Non-pigmented ciliary epithelial cell (primary cell): ENCODE results near the gene ADCY2.

Experiments used
- DNase-seq: peaks from one replicate; pipeline ENCODE4 v3.0.0-alpha.2; 2010; ENCODE audit warnings: low read depth

The ADCY2 gene

DNA sequence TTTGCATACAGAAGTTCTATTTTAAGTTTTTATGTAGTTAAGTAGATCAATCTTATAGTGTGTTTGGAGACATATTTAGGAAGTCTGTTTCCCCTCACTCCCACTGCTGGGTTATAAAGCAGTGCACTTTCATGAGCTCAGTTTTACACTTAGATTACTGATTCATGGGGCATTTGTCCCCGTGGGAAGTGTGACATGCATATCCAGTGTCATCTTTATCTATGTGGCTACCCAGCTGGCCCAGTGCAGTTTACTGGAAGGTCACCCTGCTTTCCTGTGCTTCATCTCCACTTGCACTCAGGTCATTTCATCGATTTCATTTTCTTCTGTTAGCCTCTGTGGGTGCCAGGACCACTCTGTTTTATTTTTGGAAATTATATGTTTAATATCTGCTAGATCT, 49.1 kb downstream of the ADCY2 start:
- no peak for DNase-seq

DNA sequence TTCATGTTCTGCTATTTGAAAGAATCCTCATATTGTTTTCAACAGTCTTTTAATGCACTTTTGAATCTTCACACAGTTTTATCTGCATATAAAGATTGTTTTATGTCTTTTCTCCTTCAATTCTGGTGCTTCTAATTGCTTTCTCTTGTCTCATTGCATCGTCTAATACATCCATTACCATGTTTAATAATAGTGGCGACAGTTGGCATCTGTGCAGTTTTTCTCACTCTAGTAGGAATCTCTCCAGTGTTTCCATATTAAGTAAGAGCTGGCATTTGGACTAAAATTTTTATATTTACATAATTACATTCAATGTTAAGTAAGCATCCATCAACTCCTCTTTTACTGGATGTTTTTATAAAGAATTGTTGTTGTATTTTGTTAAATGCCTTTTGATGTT, 49.9 kb downstream of the ADCY2 start:
- no peak for DNase-seq

- no peak for DNase-seq
These were observed 51.0 kb downstream of the ADCY2 start for GRCh38 chr5:7446913-7447312.

- no peak for DNase-seq
These were observed 58.0 kb downstream of the ADCY2 start for GRCh38 chr5:7453947-7454346.

GRCh38 chr5:7456206-7456605, 60.3 kb downstream of the ADCY2 start:
- no peak for DNase-seq

DNA sequence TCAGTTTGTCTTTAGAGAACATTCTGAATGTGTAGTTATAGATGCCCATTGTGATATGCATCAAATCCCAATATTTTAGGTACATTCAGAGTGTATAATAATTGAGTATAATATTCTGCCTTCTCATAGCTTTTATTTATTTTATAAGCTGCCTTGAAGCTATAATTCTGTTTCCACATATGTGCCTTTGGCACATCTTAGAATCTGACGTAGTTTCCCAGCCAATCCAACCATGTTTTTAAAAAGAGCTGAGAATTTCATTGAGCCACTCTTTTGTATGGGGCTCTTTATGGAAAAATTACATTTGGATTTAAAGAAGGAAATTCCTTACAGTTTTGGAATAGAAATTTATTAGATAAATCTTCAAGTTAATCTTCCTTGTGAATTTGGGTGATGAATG, 65.4 kb downstream of the ADCY2 start:
- DNase-seq: no peak

DNA sequence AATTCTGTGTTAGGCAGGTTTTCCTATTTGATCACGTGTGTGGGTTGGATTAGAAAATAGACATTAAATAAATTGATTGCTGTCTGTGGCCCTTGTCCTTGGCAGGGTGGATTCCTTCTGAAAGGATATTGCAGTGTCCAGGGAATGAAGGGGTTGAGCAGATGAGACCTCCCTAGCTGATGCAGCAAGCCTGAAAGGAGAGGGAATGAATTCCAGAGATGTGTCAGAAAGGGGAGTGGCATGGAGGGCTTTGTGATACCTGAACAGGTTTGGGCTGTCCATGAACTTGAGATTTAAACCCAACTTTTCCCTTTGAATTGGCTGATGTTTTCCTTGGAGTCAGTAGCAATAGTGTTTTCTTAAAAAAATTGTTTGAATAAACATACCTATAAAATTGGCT, 66.8 kb downstream of the ADCY2 start:
- no peak for DNase-seq

- DNase-seq: no peak
These were observed 68.2 kb downstream of the ADCY2 start for GRCh38 chr5:7464182-7464581.

DNA sequence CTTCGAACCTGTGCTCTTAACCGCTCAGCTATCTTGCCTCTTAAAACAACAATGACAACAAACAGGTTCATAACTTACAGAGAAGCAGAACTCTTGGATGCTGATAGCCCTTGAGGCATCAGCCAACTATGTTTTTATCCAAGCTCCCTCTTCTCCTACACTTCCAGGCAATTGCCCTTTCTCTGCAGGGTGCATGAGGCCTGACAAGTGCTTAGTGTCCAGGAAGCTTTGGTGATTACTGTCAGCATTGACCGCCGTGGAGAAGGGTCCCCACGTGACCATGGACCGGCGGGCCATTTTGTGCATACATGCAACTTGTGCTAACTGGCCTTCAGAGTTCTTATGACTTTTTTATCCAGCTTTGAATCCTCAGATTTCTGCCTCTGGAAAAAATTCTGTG, 71.2 kb downstream of the ADCY2 start:
- DNase-seq: no peak

DNA sequence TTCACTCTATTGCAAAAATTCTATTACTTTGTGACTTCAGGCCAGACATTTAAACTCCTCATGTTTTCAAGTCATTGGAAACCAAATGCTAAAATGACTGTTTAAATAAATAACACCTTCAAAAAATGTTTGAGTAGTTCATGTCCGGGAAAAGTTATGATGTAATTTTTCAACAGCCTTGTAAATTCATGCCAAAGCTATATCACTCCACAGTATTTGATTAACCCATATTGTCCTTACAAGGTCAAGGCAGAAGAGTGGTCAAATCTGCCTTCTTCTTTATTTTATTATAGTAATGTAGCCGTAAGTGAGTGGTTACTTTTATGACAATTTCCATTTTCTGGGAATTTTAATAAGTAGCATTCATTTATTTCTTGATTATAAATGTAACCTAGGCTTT, 72.8 kb downstream of the ADCY2 start:
- DNase-seq: no peak

GRCh38 chr5:7471710-7472109, 75.8 kb downstream of the ADCY2 start:
- no peak for DNase-seq

DNA sequence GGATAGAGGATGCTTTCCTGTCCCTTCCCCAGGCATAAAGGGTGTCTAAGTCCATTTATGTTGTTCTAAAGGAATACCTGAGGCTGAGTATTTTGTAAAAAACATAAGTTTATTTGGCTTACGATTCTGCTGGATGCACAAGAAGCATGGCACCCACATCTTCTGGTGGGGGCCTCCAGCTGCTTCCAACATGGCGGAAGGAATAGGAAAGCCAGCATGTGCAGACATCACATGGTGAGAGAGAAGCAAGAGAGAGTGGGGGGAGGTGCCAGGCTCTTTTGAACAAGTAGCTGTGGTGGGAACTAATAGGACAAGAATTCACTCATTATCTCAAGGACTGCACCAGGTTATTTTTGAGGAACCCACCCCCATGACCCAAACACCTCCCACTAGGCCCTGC, 77.2 kb downstream of the ADCY2 start:
- no peak for DNase-seq

GRCh38 chr5:7473668-7474215, 77.8 kb downstream of the ADCY2 start:
- no peak for DNase-seq

DNA sequence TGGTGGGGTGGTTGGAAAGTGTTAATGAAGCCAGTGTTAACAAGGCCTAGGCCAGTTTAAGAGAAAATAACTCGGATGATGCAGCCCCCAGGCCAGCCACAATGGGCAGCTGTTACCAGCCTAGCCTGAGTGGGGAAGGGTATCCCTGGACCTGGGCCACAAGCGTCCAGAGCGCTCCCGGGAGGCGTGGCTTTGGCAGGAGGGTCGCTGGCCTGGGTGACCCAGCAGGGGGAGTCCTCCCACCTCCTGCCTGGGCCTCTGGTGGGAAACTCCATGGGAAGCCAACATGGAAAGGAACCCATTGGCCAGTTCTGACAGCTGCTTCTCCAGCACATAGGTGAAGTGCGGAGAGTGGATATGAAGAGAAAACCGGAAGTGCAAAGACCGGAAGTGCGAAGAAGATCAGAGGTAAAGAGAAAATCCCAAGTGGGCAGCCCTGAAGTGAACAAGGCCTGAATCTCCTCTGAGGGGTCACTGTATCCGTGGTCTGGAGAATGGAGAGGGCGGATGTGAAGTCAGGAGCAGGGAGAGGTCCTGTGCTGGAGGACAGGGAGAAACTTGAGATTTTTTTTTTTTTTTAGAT, 79.0 kb downstream of the ADCY2 start:
- no peak for DNase-seq

GRCh38 chr5:7478459-7478858, 82.5 kb downstream of the ADCY2 start:
- no peak for DNase-seq

DNA sequence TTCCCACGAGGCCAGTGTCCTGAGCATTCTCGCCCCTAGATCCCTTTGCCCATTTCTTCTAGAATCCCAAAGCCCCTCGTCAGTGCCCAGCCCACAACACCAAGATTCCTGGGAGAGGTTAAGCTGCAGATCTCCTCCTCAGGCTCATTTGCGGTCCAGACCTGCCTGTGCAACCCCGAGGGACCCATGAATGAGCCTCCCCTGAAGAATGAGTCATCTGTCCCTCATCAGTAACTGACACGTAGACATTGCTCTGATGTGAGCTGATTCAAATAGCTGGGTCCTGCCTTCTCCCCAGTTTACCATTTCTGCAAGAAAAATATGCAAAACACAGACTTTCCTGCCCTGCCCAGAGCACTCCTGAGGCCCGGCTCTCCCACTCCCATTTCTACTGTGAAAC, 92.8 kb downstream of the ADCY2 start:
- DNase-seq: no peak

GRCh38 chr5:7492371-7492770, 96.4 kb downstream of the ADCY2 start:
- no peak for DNase-seq

GRCh38 chr5:7493081-7493480, 97.1 kb downstream of the ADCY2 start:
- DNase-seq: no peak

DNA sequence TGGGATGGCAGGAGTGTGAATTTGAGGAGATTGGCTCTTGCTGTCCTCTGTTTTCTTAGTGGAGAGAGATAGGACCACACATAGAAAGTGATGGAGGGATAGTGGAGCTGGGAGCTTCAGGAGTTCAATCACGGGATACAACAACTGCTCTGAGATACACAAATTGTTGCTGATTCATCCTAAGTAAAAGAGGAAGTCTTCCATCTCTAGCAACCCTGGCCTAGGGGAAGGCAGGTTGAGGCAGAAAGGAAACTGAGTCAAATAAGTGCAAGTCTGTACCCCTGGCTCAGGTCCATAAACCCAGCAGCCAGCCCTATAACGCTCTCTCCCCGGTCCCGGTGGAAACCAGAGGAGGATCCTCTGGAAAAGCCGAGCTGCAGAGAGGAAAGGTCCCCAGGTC, 97.7 kb downstream of the ADCY2 start:
- DNase-seq: no peak

GRCh38 chr5:7494481-7495130, 98.7 kb downstream of the ADCY2 start:
- DNase-seq: no peak

GRCh38 chr5:7495131-7495517, 99.2 kb downstream of the ADCY2 start:
- no peak for DNase-seq

DNA sequence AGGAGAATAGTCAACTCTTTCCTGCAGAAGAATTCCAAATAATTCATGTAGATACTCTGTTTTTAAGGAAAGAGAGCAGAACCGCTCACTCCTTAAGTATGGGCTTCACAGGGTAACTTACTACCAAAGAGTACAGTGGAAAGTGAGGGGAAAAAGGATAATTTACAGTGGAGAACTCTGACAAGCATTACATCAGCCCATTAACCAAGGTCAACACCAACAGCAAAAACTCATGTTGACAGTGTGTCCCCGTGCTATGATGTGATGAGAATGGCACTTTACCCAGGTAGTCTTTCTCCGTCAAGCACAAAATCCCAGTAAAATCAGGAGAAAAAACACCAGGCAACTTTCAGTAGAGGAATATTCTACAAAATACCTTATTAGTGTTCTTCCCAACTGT, 104.3 kb downstream of the ADCY2 start:
- DNase-seq: no peak

DNA sequence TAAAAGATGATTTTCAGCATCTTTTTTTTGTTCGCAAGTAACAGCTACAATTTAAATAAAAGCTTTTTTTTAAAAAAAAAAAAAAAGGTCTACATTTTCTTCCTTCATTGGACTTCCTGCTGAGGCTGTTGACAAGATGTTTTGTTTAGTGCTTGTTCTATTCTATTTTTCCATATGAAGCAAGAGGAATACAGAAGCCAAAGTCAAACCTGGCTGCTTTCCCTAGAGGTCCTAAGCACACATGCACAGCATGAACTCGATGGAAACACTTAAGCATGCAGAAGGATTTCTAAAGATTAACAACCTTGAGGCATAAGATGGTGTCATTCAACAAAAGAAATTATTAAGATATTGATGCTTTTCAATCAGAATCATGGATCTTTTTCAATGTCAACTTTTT, 105.1 kb downstream of the ADCY2 start:
- no peak for DNase-seq

GRCh38 chr5:7503564-7503963, 107.6 kb downstream of the ADCY2 start:
- no peak for DNase-seq
